SJSA1 (cell line): ENCODE data around the gene ANKRD34A. TPM values are rescaled to one million over a fixed set of nuclear protein-coding genes. Genes with fewer than 3 reads are reported as not detected.

Experiments used
- DNase-seq, 2 experiments: peaks; one replicate each; pipeline ENCODE4 v3.0.0-alpha.2; 2015 to 2020; ENCODE audit warnings: low spot score in 2 of 2, low read depth in 1 of 2
- H3K27ac ChIP-seq: fragments of 250-450 bp; sonication (Bioruptor Pico); 2 replicates; pipeline ENCODE4 v1.5.1; 2020; ENCODE audit warnings: mild to moderate bottlenecking, moderate library complexity
- H3K27me3 ChIP-seq: fragments of 250-450 bp; sonication (Bioruptor Pico); replicated peaks from 2 replicates; pipeline ENCODE4 v1.5.1; 2020; ENCODE audit warnings: mild to moderate bottlenecking, moderate library complexity
- H3K36me3 ChIP-seq: fragments of 250-450 bp; sonication (Bioruptor Pico); 2 replicates; pipeline ENCODE4 v1.5.1; 2020; ENCODE audit warnings: mild to moderate bottlenecking
- H3K4me1 ChIP-seq: fragments of 250-450 bp; sonication (Bioruptor Pico); replicated peaks from 2 replicates; pipeline ENCODE4 v1.6.1; 2021; ENCODE audit warnings: mild to moderate bottlenecking
- H3K4me3 ChIP-seq: fragments of 250-450 bp; sonication (Bioruptor Pico); 2 replicates; pipeline ENCODE4 v1.5.1; 2020; ENCODE audit warnings: mild to moderate bottlenecking
- H3K9me3 ChIP-seq: fragments of 250-450 bp; sonication (Bioruptor Pico); replicated peaks from 2 replicates; pipeline ENCODE4 v1.5.1; 2020; ENCODE audit warnings: mild to moderate bottlenecking
- total RNA-seq: library from RNA; depleted of rRNA; stranded (reverse); fragments of >200 nt; shearing (Covaris generic); gene quantifications from 2 replicates; pipeline ENCODE4 v1.2.3, GENCODE V29; 2014

The ANKRD34A gene
- total RNA-seq, 1 experiment from 2014 or later = 0.13 TPM

- Histone ChIP-seq H3K27ac (no peak overlapping the region), H3K27me3 (no peaks in the 10 kb centered on the region), H3K9me3 (no peaks in the 10 kb centered on the region), H3K4me1 (peaks cover 41% of the 10 kb centered on the region), H3K4me3 (peak overlapping the region; percentile 47), H3K36me3 (peaks cover 32% of the 10 kb centered on the region)
- DNase-seq = no peak
These were observed 30.9 kb upstream of the ANKRD34A start for GRCh38 chr1:145995148-145995881.

- no peaks in the 10 kb centered on the region for H3K27me3 ChIP-seq
- H3K27ac ChIP-seq = no peak overlapping the region
- peak overlapping the region; percentile 47 for H3K4me3 ChIP-seq
- no peaks in the 10 kb centered on the region for H3K9me3 ChIP-seq
- DNase-seq = no peak
- peaks cover 41% of the 10 kb centered on the region for H3K4me1 ChIP-seq
- peaks cover 32% of the 10 kb centered on the region for H3K36me3 ChIP-seq
These were observed 30.2 kb upstream of the ANKRD34A start for GRCh38 chr1:145994391-145995120.

GRCh38 chr1:145993618-145994390 lies 29.4 kb upstream of the ANKRD34A start:
- Histone ChIP-seq H3K27ac (no peak overlapping the region), H3K4me1 (peaks cover 41% of the 10 kb centered on the region), H3K9me3 (no peaks in the 10 kb centered on the region), H3K4me3 (no peak overlapping the region), H3K36me3 (peaks cover 32% of the 10 kb centered on the region), H3K27me3 (no peaks in the 10 kb centered on the region)
- DNase-seq = no peak

GRCh38 chr1:145992958-145993617 lies 28.7 kb upstream of the ANKRD34A start:
- H3K27ac ChIP-seq = no peak overlapping the region
- H3K36me3 ChIP-seq = peaks cover 32% of the 10 kb centered on the region
- no peaks in the 10 kb centered on the region for H3K9me3 ChIP-seq
- DNase-seq = no peak
- H3K4me3 ChIP-seq = no peak overlapping the region
- no peaks in the 10 kb centered on the region for H3K27me3 ChIP-seq
- peaks cover 41% of the 10 kb centered on the region for H3K4me1 ChIP-seq

GRCh38 chr1:145992502-145992936 lies 28.1 kb upstream of the ANKRD34A start:
- no peak overlapping the region for H3K4me3 ChIP-seq

GRCh38 chr1:145991735-145992412 lies 27.5 kb upstream of the ANKRD34A start:
- peaks cover 32% of the 10 kb centered on the region for H3K36me3 ChIP-seq
- H3K9me3 ChIP-seq = no peaks in the 10 kb centered on the region
- no peak overlapping the region for H3K4me3 ChIP-seq
- DNase-seq = peak in 1 of 2 experiments; percentile 20
- no peaks in the 10 kb centered on the region for H3K27me3 ChIP-seq
- H3K27ac ChIP-seq = no peak overlapping the region
- peaks cover 36% of the 10 kb centered on the region for H3K4me1 ChIP-seq

More at GRCh38 chr1:145992502-145992936, 28.1 kb upstream of the ANKRD34A start:
- H3K36me3 ChIP-seq = peaks cover 32% of the 10 kb centered on the region
- no peak overlapping the region for H3K27ac ChIP-seq
- H3K9me3 ChIP-seq = no peaks in the 10 kb centered on the region
- no peak for DNase-seq
- H3K4me1 ChIP-seq = peaks cover 41% of the 10 kb centered on the region
- no peaks in the 10 kb centered on the region for H3K27me3 ChIP-seq

GRCh38 chr1:145990249-145990855 lies 26.0 kb upstream of the ANKRD34A start:
- DNase-seq = no peak
- Histone ChIP-seq H3K36me3 (peaks cover 31% of the 10 kb centered on the region), H3K4me1 (peaks cover 48% of the 10 kb centered on the region), H3K27me3 (no peaks in the 10 kb centered on the region), H3K27ac (no peak overlapping the region), H3K4me3 (no peak overlapping the region), H3K9me3 (no peaks in the 10 kb centered on the region)

GRCh38 chr1:145988773-145989172 lies 24.4 kb upstream of the ANKRD34A start:
- Histone ChIP-seq H3K9me3 (no peaks in the 10 kb centered on the region), H3K27ac (no peak overlapping the region), H3K4me1 (peaks cover 46% of the 10 kb centered on the region), H3K4me3 (no peak overlapping the region), H3K36me3 (peaks cover 15% of the 10 kb centered on the region), H3K27me3 (no peaks in the 10 kb centered on the region)
- DNase-seq = no peak

- Histone ChIP-seq H3K4me1 (peaks cover 42% of the 10 kb centered on the region), H3K9me3 (no peaks in the 10 kb centered on the region), H3K27me3 (no peaks in the 10 kb centered on the region), H3K4me3 (no peak overlapping the region), H3K27ac (no peak overlapping the region), H3K36me3 (peaks cover 7% of the 10 kb centered on the region)
- DNase-seq = no peak
These were observed 23.6 kb upstream of the ANKRD34A start for GRCh38 chr1:145987926-145988325.

GRCh38 chr1:145986551-145986950 lies 22.2 kb upstream of the ANKRD34A start:
- H3K9me3 ChIP-seq = no peaks in the 10 kb centered on the region
- peaks cover 30% of the 10 kb centered on the region for H3K4me1 ChIP-seq
- no peak for DNase-seq
- H3K27me3 ChIP-seq = no peaks in the 10 kb centered on the region
- no peak overlapping the region for H3K4me3 ChIP-seq
- H3K36me3 ChIP-seq = no peaks in the 10 kb centered on the region
- peak overlapping the region; percentile 74 for H3K27ac ChIP-seq

- H3K9me3 ChIP-seq = no peaks in the 10 kb centered on the region
- no peaks in the 10 kb centered on the region for H3K36me3 ChIP-seq
- H3K4me3 ChIP-seq = no peak overlapping the region
- DNase-seq = peak; percentile 80 to 88
- H3K4me1 ChIP-seq = peaks cover 32% of the 10 kb centered on the region
- peak overlapping the region; percentile 74 for H3K27ac ChIP-seq
- no peaks in the 10 kb centered on the region for H3K27me3 ChIP-seq
These were observed 21.4 kb upstream of the ANKRD34A start for GRCh38 chr1:145985502-145986439.

- no peak overlapping the region for H3K4me3 ChIP-seq
- no peaks in the 10 kb centered on the region for H3K9me3 ChIP-seq
- no peak for DNase-seq
- H3K36me3 ChIP-seq = no peaks in the 10 kb centered on the region
- H3K27ac ChIP-seq = peak overlapping the region; percentile 74
- no peaks in the 10 kb centered on the region for H3K27me3 ChIP-seq
- peaks cover 38% of the 10 kb centered on the region for H3K4me1 ChIP-seq
These were observed 20.7 kb upstream of the ANKRD34A start for GRCh38 chr1:145985129-145985501.
